ENCODE data around the gene INKA1.
"Not testable (repeated sequence)": the region's sequence is repeated elsewhere in the genome, so short reads cannot be mapped to it uniquely, and the experiment has no call there.

INKA1 gene

GRCh38 chr3:49802719-49803464, at the start of gene INKA1:
TSS of gene INKA1 (plus strand) at chr3:49803261. CDS start at chr3:49803393, 132 bp downstream.
- DNase-seq (ENCODE audit: low read depth in 4 of 4, low spot score in 1 of 4): peak; percentile 72 to 86 (median 74)

GRCh38 chr3:49754536-49754935, 48.5 kb upstream of the INKA1 start:
- DNase-seq (ENCODE audit: low read depth in 4 of 4, low spot score in 1 of 4): no peak

- no peak for DNase-seq (ENCODE audit: low read depth in 4 of 4, low spot score in 1 of 4)
These were observed 47.0 kb upstream of the INKA1 start for GRCh38 chr3:49756036-49756435.

GRCh38 chr3:49757197-49757596, 45.9 kb upstream of the INKA1 start:
- no peak for DNase-seq (ENCODE audit: low read depth in 4 of 4, low spot score in 1 of 4)

- DNase-seq (ENCODE audit: low read depth in 4 of 4, low spot score in 1 of 4): no peak
These were observed 43.8 kb upstream of the INKA1 start for GRCh38 chr3:49759226-49759625.

- DNase-seq (ENCODE audit: low read depth in 4 of 4, low spot score in 1 of 4): no peak
These were observed 41.4 kb upstream of the INKA1 start for GRCh38 chr3:49761661-49762060.

GRCh38 chr3:49763981-49764380, 39.1 kb upstream of the INKA1 start:
- DNase-seq (ENCODE audit: low read depth in 4 of 4, low spot score in 1 of 4): no peak

- no peak for DNase-seq (ENCODE audit: low read depth in 4 of 4, low spot score in 1 of 4)
These were observed 33.7 kb upstream of the INKA1 start for GRCh38 chr3:49769286-49769915.

GRCh38 chr3:49769926-49770325, 33.1 kb upstream of the INKA1 start:
- DNase-seq (ENCODE audit: low read depth in 4 of 4, low spot score in 1 of 4): no peak

- no peak for DNase-seq (ENCODE audit: low read depth in 4 of 4, low spot score in 1 of 4)
These were observed 31.6 kb upstream of the INKA1 start for GRCh38 chr3:49771340-49771938.

- DNase-seq (ENCODE audit: low read depth in 4 of 4, low spot score in 1 of 4): no peak
These were observed 30.4 kb upstream of the INKA1 start for GRCh38 chr3:49772703-49773102.

- DNase-seq (ENCODE audit: low read depth in 4 of 4, low spot score in 1 of 4): no peak
These were observed 27.5 kb upstream of the INKA1 start for GRCh38 chr3:49775538-49775937.

GRCh38 chr3:49776101-49776500, 27.0 kb upstream of the INKA1 start:
- not testable (repeated sequence) for DNase-seq (ENCODE audit: low read depth in 4 of 4, low spot score in 1 of 4)

GRCh38 chr3:49779358-49780079, 23.5 kb upstream of the INKA1 start:
- DNase-seq (ENCODE audit: low read depth in 4 of 4, low spot score in 1 of 4): no peak

GRCh38 chr3:49780080-49780974, 22.7 kb upstream of the INKA1 start:
- no peak for DNase-seq (ENCODE audit: low read depth in 4 of 4, low spot score in 1 of 4)

GRCh38 chr3:49780975-49781365, 22.1 kb upstream of the INKA1 start:
- not testable (repeated sequence) for DNase-seq (ENCODE audit: low read depth in 4 of 4, low spot score in 1 of 4)

- no peak for DNase-seq (ENCODE audit: low read depth in 4 of 4, low spot score in 1 of 4)
These were observed 21.5 kb upstream of the INKA1 start for GRCh38 chr3:49781415-49782199.

- DNase-seq (ENCODE audit: low read depth in 4 of 4, low spot score in 1 of 4): not testable (repeated sequence)
These were observed 20.8 kb upstream of the INKA1 start for GRCh38 chr3:49782277-49782676.

GRCh38 chr3:49785565-49786356, 17.3 kb upstream of the INKA1 start:
- DNase-seq (ENCODE audit: low read depth in 4 of 4, low spot score in 1 of 4): no peak
